GM23338 (cell line): Measurements from ENCODE around the gene CYP21A2. TPM values are rescaled to one million over a fixed set of nuclear protein-coding genes. Genes with fewer than 3 reads are reported as not detected.

Source experiments
- ATAC-seq: fragments of 200-7000 bp; cut with Tn5 transposase; 3 replicates; pipeline ENCODE4 v1.9.1; 2020
- DNase-seq: peaks from one replicate; pipeline ENCODE4 v3.0.0-alpha.2; 2015; ENCODE audit warnings: low spot score
- H2AFZ ChIP-seq: fragments of 200-600 bp; sonication (generic); 2 replicates; pipeline ENCODE4 v1.8.0; 2016; ENCODE audit warnings: antibody characterized with exemption, mild to moderate bottlenecking, moderate library complexity
- H3F3A ChIP-seq: fragments of 200-600 bp; sonication (generic); replicated peaks from 2 replicates; pipeline ENCODE4 v1.8.0; 2017; ENCODE audit warnings: antibody characterized with exemption, mixed run types, low read depth
- H3K27ac ChIP-seq: fragments of 200-600 bp; sonication (generic); 2 replicates; pipeline ENCODE4 v1.6.1; 2016; ENCODE audit warnings: low read depth
- H3K27me3 ChIP-seq: fragments of 200-600 bp; sonication (generic); 2 replicates; pipeline ENCODE4 v1.8.0; 2016; ENCODE audit warnings: mild to moderate bottlenecking, mixed run types, moderate library complexity; ENCODE audit not compliant: insufficient read depth
- H3K36me3 ChIP-seq: fragments of 200-600 bp; sonication (generic); 2 replicates; pipeline ENCODE4 v1.8.0; 2016; ENCODE audit warnings: mild to moderate bottlenecking; ENCODE audit not compliant: insufficient read depth
- H3K4me1 ChIP-seq: fragments of 200-600 bp; sonication (generic); 2 replicates; pipeline ENCODE4 v1.8.0; 2016; ENCODE audit warnings: mild to moderate bottlenecking, moderate library complexity; ENCODE audit not compliant: insufficient read depth
- H3K4me2 ChIP-seq: fragments of 200-600 bp; sonication (generic); 2 replicates; pipeline ENCODE4 v1.7.1; 2017; ENCODE audit warnings: mixed run types
- H3K4me3 ChIP-seq: fragments of 200-600 bp; sonication (generic); 2 replicates; pipeline ENCODE4 v1.6.1; 2016; ENCODE audit warnings: mixed run types
- H3K79me2 ChIP-seq: fragments of 200-600 bp; sonication (generic); replicated peaks from 2 replicates; pipeline ENCODE4 v1.8.0; 2017; ENCODE audit warnings: mild to moderate bottlenecking; ENCODE audit not compliant: insufficient read depth
- H3K9me2 ChIP-seq: fragments of 200-600 bp; sonication (generic); 2 replicates; pipeline ENCODE4 v1.8.0; 2017; ENCODE audit not compliant: insufficient read depth
- H4K20me1 ChIP-seq: fragments of 200-600 bp; sonication (generic); replicated peaks from 2 replicates; pipeline ENCODE4 v1.8.0; 2017; ENCODE audit warnings: mild to moderate bottlenecking; ENCODE audit not compliant: insufficient read depth
- H3K27ac Mint-ChIP-seq: 2 replicates; pipeline ENCODE4 v1.8.0; 2020; ENCODE audit warnings: inconsistent platforms, mild to moderate bottlenecking, moderate library complexity, mixed read lengths
- H3K27me3 Mint-ChIP-seq: 3 replicates; pipeline ENCODE4 v1.8.0; 2022; ENCODE audit warnings: low read depth, mild to moderate bottlenecking, moderate library complexity, mixed read lengths, inconsistent platforms; ENCODE audit not compliant: insufficient read depth, poor library complexity
- H3K36me3 Mint-ChIP-seq: 3 replicates; pipeline ENCODE4 v1.8.0; 2021; ENCODE audit warnings: low read depth, mild to moderate bottlenecking, inconsistent platforms, moderate library complexity, mixed read lengths
- H3K4me1 Mint-ChIP-seq: 3 replicates; pipeline ENCODE4 v1.8.0; 2020; ENCODE audit warnings: mild to moderate bottlenecking, inconsistent platforms, mixed read lengths
- H3K4me3 Mint-ChIP-seq: 3 replicates; pipeline ENCODE4 v1.8.0; 2021; ENCODE audit warnings: moderate library complexity, mild to moderate bottlenecking, inconsistent platforms, mixed read lengths
- H3K9me3 Mint-ChIP-seq: 3 replicates; pipeline ENCODE4 v1.8.0; 2020; ENCODE audit warnings: moderate library complexity, mild to moderate bottlenecking, inconsistent platforms, mixed read lengths
- CREB1 ChIP-seq: fragments of 250-450 bp; sonication (Bioruptor Pico); IDR thresholded peaks from 2 replicates; pipeline ENCODE4 v1.5.0; 2020; ENCODE audit warnings: low read depth, mild to moderate bottlenecking, moderate library complexity
- CTCF ChIP-seq, 2 experiments: fragments of 200-600 bp in 1 of 2; sonication (generic) in 1 of 2; conservative IDR thresholded peaks; 2 replicates each; pipeline versions ENCODE4 v1.5.1 to v1.6.1; 2016 to 2017; ENCODE audit warnings: antibody characterized with exemption in 2 of 2, low read depth in 2 of 2, mild to moderate bottlenecking in 2 of 2, moderate library complexity in 1 of 2
- ETS1 ChIP-seq: IDR thresholded peaks from 2 replicates; pipeline ENCODE4 v1.6.1; 2016; ENCODE audit warnings: antibody characterized with exemption
- EZH2 ChIP-seq: fragments of 200-600 bp; sonication (generic); IDR thresholded peaks from one replicate; pipeline ENCODE4 v1.8.0; 2017; ENCODE audit warnings: antibody characterized with exemption, mild to moderate bottlenecking, low read depth; ENCODE audit not compliant: unreplicated experiment
- EZH2phosphoT487 ChIP-seq: fragments of 200-600 bp; sonication (generic); IDR thresholded peaks from one replicate; pipeline ENCODE4 v1.8.1; 2018; ENCODE audit warnings: antibody characterized with exemption; ENCODE audit not compliant: unreplicated experiment
- JUNB ChIP-seq: IDR thresholded peaks from one replicate; pipeline ENCODE4 v1.6.1; 2016; ENCODE audit warnings: antibody characterized with exemption; ENCODE audit not compliant: unreplicated experiment
- NANOG ChIP-seq: IDR thresholded peaks from 2 replicates; pipeline ENCODE4 v1.6.1; 2016; ENCODE audit warnings: antibody characterized with exemption, borderline replicate concordance
- POLR2AphosphoS5 ChIP-seq: IDR thresholded peaks from 2 replicates; pipeline ENCODE4 v1.6.1; 2016; ENCODE audit warnings: antibody characterized with exemption, low read depth
- REST ChIP-seq: IDR thresholded peaks from one replicate; pipeline ENCODE4 v1.6.1; 2018; ENCODE audit warnings: antibody characterized with exemption; ENCODE audit not compliant: unreplicated experiment
- STAT1 ChIP-seq: IDR thresholded peaks from one replicate; pipeline ENCODE4 v1.6.1; 2016; ENCODE audit warnings: antibody characterized with exemption; ENCODE audit not compliant: unreplicated experiment
- ZNF114 ChIP-seq: fragments of 250-450 bp; sonication (Bioruptor Pico); IDR thresholded peaks from 2 replicates; pipeline ENCODE4 v1.5.0; 2020; ENCODE audit warnings: mild to moderate bottlenecking, moderate library complexity
- ZNF331 ChIP-seq: fragments of 250-450 bp; sonication (Bioruptor Pico); IDR thresholded peaks from 2 replicates; pipeline ENCODE4 v1.5.0; 2020; ENCODE audit warnings: low read depth, mild to moderate bottlenecking, moderate library complexity
- ZNF462 ChIP-seq: fragments of 250-450 bp; sonication (Bioruptor Pico); IDR thresholded peaks from 2 replicates; pipeline ENCODE4 v1.5.0; 2020; ENCODE audit warnings: mild to moderate bottlenecking, moderate library complexity
- polyA plus RNA-seq: library from polyadenylated mRNA; unstranded; fragments of >200 nt; fragmentation: Nextera tagmentation; extraction: Ambion mirVana; gene quantifications from 2 replicates; pipeline ENCODE4 v1.2.1, GENCODE V29; 2016
- total RNA-seq: library from RNA; depleted of rRNA; stranded (reverse); fragments of >200 nt; shearing (Covaris generic); gene quantifications from 2 replicates; pipeline ENCODE4 v1.2.3, GENCODE V29; 2014

Gene CYP21A2
- total and polyA plus RNA-seq, 2 experiments from 2014 or later = 0.10 TPM; not detected in 1

- Mint-ChIP-seq H3K36me3 (no peaks in the 10 kb centered on the region; the same call in 2 of the 3 replicates), H3K27me3 (peaks cover 12% of the 10 kb centered on the region), H3K27ac (no peak overlapping the region), H3K9me3 (no peaks in the 10 kb centered on the region), H3K4me3 (no peak overlapping the region), H3K4me1 (peaks cover 20% of the 10 kb centered on the region)
- Histone ChIP-seq H3K79me2 (no peaks in the 10 kb centered on the region), H3K4me3 (no peak overlapping the region), H3K36me3 (no peaks in the 10 kb centered on the region), H3K9me2 (no peaks in the 10 kb centered on the region), H4K20me1 (no peaks in the 10 kb centered on the region), H3K4me1 (no peaks in the 10 kb centered on the region; the same call in 1 of the 2 replicates), H3K4me2 (no peak overlapping the region), H3K27me3 (no peaks in the 10 kb centered on the region), H3F3A (no peaks in the 10 kb centered on the region), H3K27ac (no peak overlapping the region), H2AFZ (no peak overlapping the region)
- no peak for ATAC-seq
- DNase-seq = no peak
- TF ChIP-seq ETS1 (no peak), ZNF331 (CRISPR knock-in tag) (no peak), EZH2phosphoT487 (no peak), REST (no peak), POLR2AphosphoS5 (no peak), ZNF462 (CRISPR knock-in tag) (no peak), EZH2 (no peak), JUNB (no peak), STAT1 (no peak), CTCF (conservative IDR thresholded peaks at IDR 0.05; ENCODE audit: low read depth in 2 of 2) (no peak), CREB1 (no peak), ZNF114 (CRISPR knock-in tag) (no peak), NANOG (no peak)
Measured at GRCh38 chr6:32069878-32070515, 31.8 kb downstream of the CYP21A2 start.
